ENCODE data around the gene CREB5. TPM values are rescaled to one million over a fixed set of nuclear protein-coding genes. Genes with fewer than 3 reads are reported as not detected.

The CREB5 gene
- total RNA-seq, 1 experiment from 2014 or later = 1.3 TPM

GRCh38 chr7:28845106-28845505 is 432.8 kb downstream of the CREB5 start:
- TF ChIP-seq, protein P1, sequence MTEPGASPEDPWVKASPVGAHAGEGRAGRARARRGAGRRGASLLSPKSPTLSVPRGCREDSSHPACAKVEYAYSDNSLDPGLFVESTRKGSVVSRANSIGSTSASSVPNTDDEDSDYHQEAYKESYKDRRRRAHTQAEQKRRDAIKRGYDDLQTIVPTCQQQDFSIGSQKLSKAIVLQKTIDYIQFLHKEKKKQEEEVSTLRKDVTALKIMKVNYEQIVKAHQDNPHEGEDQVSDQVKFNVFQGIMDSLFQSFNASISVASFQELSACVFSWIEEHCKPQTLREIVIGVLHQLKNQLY (CRISPR knock-in tag; IDR thresholded peaks at IDR 0.05) = no peak
- no peak for TF ChIP-seq FOXK1 (CRISPR knock-in tag; IDR thresholded peaks at IDR 0.05)
- TF ChIP-seq, protein P2, sequence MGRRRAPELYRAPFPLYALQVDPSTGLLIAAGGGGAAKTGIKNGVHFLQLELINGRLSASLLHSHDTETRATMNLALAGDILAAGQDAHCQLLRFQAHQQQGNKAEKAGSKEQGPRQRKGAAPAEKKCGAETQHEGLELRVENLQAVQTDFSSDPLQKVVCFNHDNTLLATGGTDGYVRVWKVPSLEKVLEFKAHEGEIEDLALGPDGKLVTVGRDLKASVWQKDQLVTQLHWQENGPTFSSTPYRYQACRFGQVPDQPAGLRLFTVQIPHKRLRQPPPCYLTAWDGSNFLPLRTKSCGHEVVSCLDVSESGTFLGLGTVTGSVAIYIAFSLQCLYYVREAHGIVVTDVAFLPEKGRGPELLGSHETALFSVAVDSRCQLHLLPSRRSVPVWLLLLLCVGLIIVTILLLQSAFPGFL (CRISPR knock-in tag; IDR thresholded peaks at IDR 0.05; ENCODE audit: borderline replicate concordance) = no peak
- no peak for TF ChIP-seq KAT7 (CRISPR knock-in tag; IDR thresholded peaks at IDR 0.05; ENCODE audit: borderline replicate concordance)
- TF ChIP-seq, protein P3, sequence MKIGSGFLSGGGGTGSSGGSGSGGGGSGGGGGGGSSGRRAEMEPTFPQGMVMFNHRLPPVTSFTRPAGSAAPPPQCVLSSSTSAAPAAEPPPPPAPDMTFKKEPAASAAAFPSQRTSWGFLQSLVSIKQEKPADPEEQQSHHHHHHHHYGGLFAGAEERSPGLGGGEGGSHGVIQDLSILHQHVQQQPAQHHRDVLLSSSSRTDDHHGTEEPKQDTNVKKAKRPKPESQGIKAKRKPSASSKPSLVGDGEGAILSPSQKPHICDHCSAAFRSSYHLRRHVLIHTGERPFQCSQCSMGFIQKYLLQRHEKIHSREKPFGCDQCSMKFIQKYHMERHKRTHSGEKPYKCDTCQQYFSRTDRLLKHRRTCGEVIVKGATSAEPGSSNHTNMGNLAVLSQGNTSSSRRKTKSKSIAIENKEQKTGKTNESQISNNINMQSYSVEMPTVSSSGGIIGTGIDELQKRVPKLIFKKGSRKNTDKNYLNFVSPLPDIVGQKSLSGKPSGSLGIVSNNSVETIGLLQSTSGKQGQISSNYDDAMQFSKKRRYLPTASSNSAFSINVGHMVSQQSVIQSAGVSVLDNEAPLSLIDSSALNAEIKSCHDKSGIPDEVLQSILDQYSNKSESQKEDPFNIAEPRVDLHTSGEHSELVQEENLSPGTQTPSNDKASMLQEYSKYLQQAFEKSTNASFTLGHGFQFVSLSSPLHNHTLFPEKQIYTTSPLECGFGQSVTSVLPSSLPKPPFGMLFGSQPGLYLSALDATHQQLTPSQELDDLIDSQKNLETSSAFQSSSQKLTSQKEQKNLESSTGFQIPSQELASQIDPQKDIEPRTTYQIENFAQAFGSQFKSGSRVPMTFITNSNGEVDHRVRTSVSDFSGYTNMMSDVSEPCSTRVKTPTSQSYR (CRISPR knock-in tag; IDR thresholded peaks at IDR 0.05) = no peak
- TF ChIP-seq ZNF396 (CRISPR knock-in tag; IDR thresholded peaks at IDR 0.05; ENCODE audit: borderline replicate concordance) = no peak
- TF ChIP-seq, protein P4, sequence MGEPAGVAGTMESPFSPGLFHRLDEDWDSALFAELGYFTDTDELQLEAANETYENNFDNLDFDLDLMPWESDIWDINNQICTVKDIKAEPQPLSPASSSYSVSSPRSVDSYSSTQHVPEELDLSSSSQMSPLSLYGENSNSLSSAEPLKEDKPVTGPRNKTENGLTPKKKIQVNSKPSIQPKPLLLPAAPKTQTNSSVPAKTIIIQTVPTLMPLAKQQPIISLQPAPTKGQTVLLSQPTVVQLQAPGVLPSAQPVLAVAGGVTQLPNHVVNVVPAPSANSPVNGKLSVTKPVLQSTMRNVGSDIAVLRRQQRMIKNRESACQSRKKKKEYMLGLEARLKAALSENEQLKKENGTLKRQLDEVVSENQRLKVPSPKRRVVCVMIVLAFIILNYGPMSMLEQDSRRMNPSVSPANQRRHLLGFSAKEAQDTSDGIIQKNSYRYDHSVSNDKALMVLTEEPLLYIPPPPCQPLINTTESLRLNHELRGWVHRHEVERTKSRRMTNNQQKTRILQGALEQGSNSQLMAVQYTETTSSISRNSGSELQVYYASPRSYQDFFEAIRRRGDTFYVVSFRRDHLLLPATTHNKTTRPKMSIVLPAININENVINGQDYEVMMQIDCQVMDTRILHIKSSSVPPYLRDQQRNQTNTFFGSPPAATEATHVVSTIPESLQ (CRISPR knock-in tag; IDR thresholded peaks at IDR 0.05) = no peak
- no peak overlapping the region for H3K4me3 Mint-ChIP-seq
- H3K27me3 Mint-ChIP-seq (ENCODE audit: low read depth) = no peaks in the 10 kb centered on the region; the same call in 1 of the 2 replicates
- POLR2A ChIA-PET = no interaction called here
- no peak overlapping the region for H3K27ac Mint-ChIP-seq
- DNase-seq (ENCODE audit: low spot score) (no peak), ATAC-seq (no peak)
- H3K9me3 Mint-ChIP-seq = peaks cover 7% of the 10 kb centered on the region
- no peaks in the 10 kb centered on the region for H3K36me3 Mint-ChIP-seq
- H3K4me1 Mint-ChIP-seq = peaks cover 3% of the 10 kb centered on the region
- CTCF ChIA-PET = interaction anchor here (1.0 kb wide), 1 partner anchor 77 kb away, joined by 3 read pairs; no protein-coding TSS in a partner anchor

GRCh38 chr7:28847176-28847575 is 434.9 kb downstream of the CREB5 start:
- Mint-ChIP-seq H3K27ac (no peak overlapping the region), H3K27me3 (ENCODE audit: low read depth) (no peaks in the 10 kb centered on the region), H3K9me3 (peaks cover 7% of the 10 kb centered on the region), H3K4me1 (no peaks in the 10 kb centered on the region), H3K36me3 (no peaks in the 10 kb centered on the region), H3K4me3 (no peak overlapping the region)
- DNase-seq (ENCODE audit: low spot score) (no peak), ATAC-seq (no peak)
- TF ChIP-seq, protein P5, sequence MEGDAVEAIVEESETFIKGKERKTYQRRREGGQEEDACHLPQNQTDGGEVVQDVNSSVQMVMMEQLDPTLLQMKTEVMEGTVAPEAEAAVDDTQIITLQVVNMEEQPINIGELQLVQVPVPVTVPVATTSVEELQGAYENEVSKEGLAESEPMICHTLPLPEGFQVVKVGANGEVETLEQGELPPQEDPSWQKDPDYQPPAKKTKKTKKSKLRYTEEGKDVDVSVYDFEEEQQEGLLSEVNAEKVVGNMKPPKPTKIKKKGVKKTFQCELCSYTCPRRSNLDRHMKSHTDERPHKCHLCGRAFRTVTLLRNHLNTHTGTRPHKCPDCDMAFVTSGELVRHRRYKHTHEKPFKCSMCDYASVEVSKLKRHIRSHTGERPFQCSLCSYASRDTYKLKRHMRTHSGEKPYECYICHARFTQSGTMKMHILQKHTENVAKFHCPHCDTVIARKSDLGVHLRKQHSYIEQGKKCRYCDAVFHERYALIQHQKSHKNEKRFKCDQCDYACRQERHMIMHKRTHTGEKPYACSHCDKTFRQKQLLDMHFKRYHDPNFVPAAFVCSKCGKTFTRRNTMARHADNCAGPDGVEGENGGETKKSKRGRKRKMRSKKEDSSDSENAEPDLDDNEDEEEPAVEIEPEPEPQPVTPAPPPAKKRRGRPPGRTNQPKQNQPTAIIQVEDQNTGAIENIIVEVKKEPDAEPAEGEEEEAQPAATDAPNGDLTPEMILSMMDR (IDR thresholded peaks at IDR 0.05) = no peak
- TF ChIP-seq ZBTB21 (CRISPR knock-in tag; IDR thresholded peaks at IDR 0.05; ENCODE audit: borderline replicate concordance) (no peak), MYBL2 (CRISPR knock-in tag; IDR thresholded peaks at IDR 0.05) (no peak)
- TF ChIP-seq, protein P6, sequence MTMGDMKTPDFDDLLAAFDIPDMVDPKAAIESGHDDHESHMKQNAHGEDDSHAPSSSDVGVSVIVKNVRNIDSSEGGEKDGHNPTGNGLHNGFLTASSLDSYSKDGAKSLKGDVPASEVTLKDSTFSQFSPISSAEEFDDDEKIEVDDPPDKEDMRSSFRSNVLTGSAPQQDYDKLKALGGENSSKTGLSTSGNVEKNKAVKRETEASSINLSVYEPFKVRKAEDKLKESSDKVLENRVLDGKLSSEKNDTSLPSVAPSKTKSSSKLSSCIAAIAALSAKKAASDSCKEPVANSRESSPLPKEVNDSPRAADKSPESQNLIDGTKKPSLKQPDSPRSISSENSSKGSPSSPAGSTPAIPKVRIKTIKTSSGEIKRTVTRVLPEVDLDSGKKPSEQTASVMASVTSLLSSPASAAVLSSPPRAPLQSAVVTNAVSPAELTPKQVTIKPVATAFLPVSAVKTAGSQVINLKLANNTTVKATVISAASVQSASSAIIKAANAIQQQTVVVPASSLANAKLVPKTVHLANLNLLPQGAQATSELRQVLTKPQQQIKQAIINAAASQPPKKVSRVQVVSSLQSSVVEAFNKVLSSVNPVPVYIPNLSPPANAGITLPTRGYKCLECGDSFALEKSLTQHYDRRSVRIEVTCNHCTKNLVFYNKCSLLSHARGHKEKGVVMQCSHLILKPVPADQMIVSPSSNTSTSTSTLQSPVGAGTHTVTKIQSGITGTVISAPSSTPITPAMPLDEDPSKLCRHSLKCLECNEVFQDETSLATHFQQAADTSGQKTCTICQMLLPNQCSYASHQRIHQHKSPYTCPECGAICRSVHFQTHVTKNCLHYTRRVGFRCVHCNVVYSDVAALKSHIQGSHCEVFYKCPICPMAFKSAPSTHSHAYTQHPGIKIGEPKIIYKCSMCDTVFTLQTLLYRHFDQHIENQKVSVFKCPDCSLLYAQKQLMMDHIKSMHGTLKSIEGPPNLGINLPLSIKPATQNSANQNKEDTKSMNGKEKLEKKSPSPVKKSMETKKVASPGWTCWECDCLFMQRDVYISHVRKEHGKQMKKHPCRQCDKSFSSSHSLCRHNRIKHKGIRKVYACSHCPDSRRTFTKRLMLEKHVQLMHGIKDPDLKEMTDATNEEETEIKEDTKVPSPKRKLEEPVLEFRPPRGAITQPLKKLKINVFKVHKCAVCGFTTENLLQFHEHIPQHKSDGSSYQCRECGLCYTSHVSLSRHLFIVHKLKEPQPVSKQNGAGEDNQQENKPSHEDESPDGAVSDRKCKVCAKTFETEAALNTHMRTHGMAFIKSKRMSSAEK (CRISPR knock-in tag; IDR thresholded peaks at IDR 0.05; ENCODE audit: borderline replicate concordance) = no peak
- CTCF ChIA-PET = no interaction called here
- POLR2A ChIA-PET = no interaction called here
